ENCODE data around the gene PADI1.

GRCh38 chr1:17168091-17168876 is 36.6 kb upstream of the PADI1 start:
- TF ChIP-seq CTCF (IDR thresholded peaks at IDR 0.05; ENCODE audit: poor library complexity) = no peak
- no peak for TF ChIP-seq EZH2phosphoT487 (IDR thresholded peaks at IDR 0.05; ENCODE audit: low read depth, severe bottlenecking, unreplicated experiment)
- no peak for TF ChIP-seq EZH2 (IDR thresholded peaks at IDR 0.05; ENCODE audit: borderline replicate concordance)
